Neural cell (in vitro differentiated cells): ENCODE data around the gene AMFR. TPM values are rescaled to one million over a fixed set of nuclear protein-coding genes. Genes with fewer than 3 reads are reported as not detected.

Source experiments
- H2AFZ ChIP-seq: fragments of 200-600, 300-800 bp; sonication (generic), shearing (Covaris generic); 2 replicates; pipeline ENCODE4 v1.6.0; 2014; ENCODE audit warnings: low read depth, mild to moderate bottlenecking, antibody characterized with exemption, low read length, moderate library complexity
- H3F3A ChIP-seq: fragments of 200-600 bp; shearing (Covaris generic); 2 replicates; pipeline ENCODE4 v1.6.1; 2016; ENCODE audit warnings: mild to moderate bottlenecking, moderate library complexity, mixed read lengths, antibody characterized with exemption, low read length; ENCODE audit not compliant: insufficient read depth, poor library complexity, severe bottlenecking
- H3K27ac ChIP-seq: fragments of 200-600, 300-800 bp; sonication (generic), shearing (Covaris generic); 2 replicates; pipeline ENCODE4 v1.5.1; 2014; ENCODE audit warnings: mild to moderate bottlenecking, low read length, moderate library complexity
- H3K27me3 ChIP-seq: fragments of 300-800, 200-600 bp; sonication (generic), shearing (Covaris generic); 2 replicates; pipeline ENCODE4 v1.6.0; 2014; ENCODE audit warnings: mild to moderate bottlenecking, low read depth, low read length, moderate library complexity; ENCODE audit not compliant: insufficient read depth
- H3K36me3 ChIP-seq: fragments of 300-800, 200-600 bp; sonication (generic), shearing (Covaris generic); 2 replicates; pipeline ENCODE4 v1.5.1; 2014; ENCODE audit warnings: mild to moderate bottlenecking, antibody characterized with exemption, low read length, moderate library complexity; ENCODE audit not compliant: insufficient read depth
- H3K4me2 ChIP-seq: fragments of 300-800, 200-600 bp; sonication (generic), shearing (Covaris generic); 2 replicates; pipeline ENCODE4 v1.6.0; 2014; ENCODE audit warnings: mild to moderate bottlenecking, low read length
- H3K4me3 ChIP-seq: fragments of 300-800, 200-600 bp; sonication (generic), shearing (Covaris generic); 2 replicates; pipeline ENCODE4 v1.5.1; 2014; ENCODE audit warnings: mild to moderate bottlenecking, low read length, moderate library complexity
- H3K79me2 ChIP-seq: fragments of 200-600 bp; shearing (Covaris generic); replicated peaks from 2 replicates; pipeline ENCODE4 v1.6.0; 2014; ENCODE audit warnings: mild to moderate bottlenecking, low read length, moderate library complexity; ENCODE audit not compliant: insufficient read depth
- H3K9ac ChIP-seq: fragments of 300-800, 200-600 bp; sonication (generic), shearing (Covaris generic); 2 replicates; pipeline ENCODE4 v1.6.1; 2016; ENCODE audit warnings: mild to moderate bottlenecking, low read length, mixed read lengths
- H3K9me2 ChIP-seq: fragments of 200-600 bp; shearing (Covaris generic); 2 replicates; pipeline ENCODE4 v1.6.1; 2016; ENCODE audit warnings: mild to moderate bottlenecking, low read length, mixed read lengths; ENCODE audit not compliant: insufficient read depth
- H3K9me3 ChIP-seq: fragments of 200-600, 300-800 bp; sonication (generic), shearing (Covaris generic); 2 replicates; pipeline ENCODE4 v1.6.1; 2016; ENCODE audit warnings: mild to moderate bottlenecking, mixed run types, low read length, moderate library complexity, mixed read lengths
- H4K20me1 ChIP-seq: fragments of 200-600 bp; shearing (Covaris generic); 2 replicates; pipeline ENCODE4 v1.6.1; 2016; ENCODE audit warnings: mild to moderate bottlenecking, mixed run types; ENCODE audit not compliant: insufficient read depth
- CTCF ChIP-seq: fragments of 450-650 bp; IDR thresholded peaks from 2 replicates; pipeline ENCODE4 v1.5.1; 2014; ENCODE audit warnings: antibody characterized with exemption, mild to moderate bottlenecking, moderate library complexity; ENCODE audit not compliant: poor library complexity, severe bottlenecking
- EP300 ChIP-seq: fragments of 450-650 bp; conservative IDR thresholded peaks from 2 replicates; pipeline ENCODE4 v1.6.1; 2014; ENCODE audit warnings: antibody characterized with exemption, mild to moderate bottlenecking, moderate library complexity; ENCODE audit not compliant: poor library complexity, severe bottlenecking
- EZH2 ChIP-seq: fragments of 200-600, 300-800 bp; shearing (Covaris generic), sonication (generic); IDR thresholded peaks from 2 replicates; pipeline ENCODE4 v1.6.1; 2014; ENCODE audit warnings: antibody characterized with exemption, low read length, borderline replicate concordance, mild to moderate bottlenecking; ENCODE audit not compliant: insufficient read depth, poor library complexity, severe bottlenecking
- MXI1 ChIP-seq: fragments of 450-650 bp; conservative IDR thresholded peaks from 2 replicates; pipeline ENCODE4 v1.6.1; 2014; ENCODE audit warnings: antibody characterized with exemption, mild to moderate bottlenecking; ENCODE audit not compliant: poor library complexity, severe bottlenecking
- POLR2AphosphoS5 ChIP-seq: IDR thresholded peaks from 2 replicates; pipeline ENCODE4 v1.6.1; 2012
- RAD21 ChIP-seq: fragments of 450-650 bp; conservative IDR thresholded peaks from 2 replicates; pipeline ENCODE4 v1.6.1; 2014; ENCODE audit warnings: antibody characterized with exemption, mild to moderate bottlenecking, moderate library complexity
- REST ChIP-seq: IDR thresholded peaks from 2 replicates; pipeline ENCODE4 v1.6.1; 2012; ENCODE audit warnings: borderline replicate concordance
- SMC3 ChIP-seq: fragments of 450-650 bp; conservative IDR thresholded peaks from 2 replicates; pipeline ENCODE4 v1.6.1; 2014; ENCODE audit warnings: antibody characterized with exemption, mild to moderate bottlenecking, moderate library complexity; ENCODE audit not compliant: poor library complexity
- TAF1 ChIP-seq: IDR thresholded peaks from 2 replicates; pipeline ENCODE4 v1.6.1; 2012; ENCODE audit warnings: low read depth
- polyA minus RNA-seq: library from RNA; depleted of rRNA, polyadenylated mRNA; stranded (reverse); fragments of >200 nt; gene quantifications from 2 replicates; pipeline ENCODE4 v1.2.3, GENCODE V29; 2014
- polyA plus RNA-seq: library from polyadenylated mRNA; depleted of rRNA; stranded (reverse); fragments of >200 nt; gene quantifications from 2 replicates; pipeline ENCODE4 v1.2.3, GENCODE V29; 2014

Gene AMFR
- polyA plus RNA-seq: 101 and 103 TPM in 2 replicates
- 144 and 168 TPM in 2 replicates for polyA minus RNA-seq

GRCh38 chr16:56425439-56425832, at the start of gene AMFR:
Gene AMFR (minus strand): TSS chr16:56425545. CDS start chr16:56425327, 218 bp downstream.
- Histone ChIP-seq H3K4me2 (peak within 1 kb of the TSS; percentile 64), H2AFZ (no peak within 1 kb of the TSS), H3K9me3 (no peaks in the 10 kb centered on the region), H3K9ac (peak within 1 kb of the TSS; percentile 80), H3K9me2 (no peaks in the 10 kb centered on the region), H3K4me3 (peak within 1 kb of the TSS; percentile 67), H3K36me3 (no peaks in the 10 kb centered on the region), H3F3A (no peaks in the 10 kb centered on the region), H4K20me1 (peaks cover 5% of the 10 kb centered on the region), H3K27me3 (no peaks in the 10 kb centered on the region), H3K27ac (peak within 1 kb of the TSS; percentile 33), H3K79me2 (peaks cover 28% of the 10 kb centered on the region)
- TF ChIP-seq REST: no peak
- TF ChIP-seq CTCF: peak; percentile 55
- TF ChIP-seq POLR2AphosphoS5: peak; percentile 16

- Histone ChIP-seq H3F3A (no peaks in the 10 kb centered on the region), H3K9me2 (no peaks in the 10 kb centered on the region), H3K36me3 (peaks cover 14% of the 10 kb centered on the region), H2AFZ (no peak overlapping the region), H3K79me2 (no peaks in the 10 kb centered on the region), H3K4me3 (no peak overlapping the region), H3K9ac (no peak overlapping the region), H3K27ac (no peak overlapping the region), H4K20me1 (no peaks in the 10 kb centered on the region), H3K4me2 (no peak overlapping the region), H3K27me3 (no peaks in the 10 kb centered on the region), H3K9me3 (no peaks in the 10 kb centered on the region)
- TF ChIP-seq MXI1 (no peak), RAD21 (no peak), EP300 (no peak), POLR2AphosphoS5 (no peak), CTCF (no peak), SMC3 (no peak), EZH2 (no peak), REST (no peak), TAF1 (no peak)
Observed at GRCh38 chr16:56470666-56471065, 45.3 kb upstream of the AMFR start.
